Activated CD4-positive, CD25-positive, alpha-beta regulatory T cell treated with anti-CD3 and anti-CD28 coated beads, Interleukin-2, amount 50 U/mL, for 16 hours (primary cell): ENCODE data around the gene ERC2.

Source experiments
- DNase-seq: peaks from one replicate; pipeline ENCODE4 v3.0.0-alpha.2; 2020; ENCODE audit warnings: low read depth, low spot score

Gene ERC2

DNA sequence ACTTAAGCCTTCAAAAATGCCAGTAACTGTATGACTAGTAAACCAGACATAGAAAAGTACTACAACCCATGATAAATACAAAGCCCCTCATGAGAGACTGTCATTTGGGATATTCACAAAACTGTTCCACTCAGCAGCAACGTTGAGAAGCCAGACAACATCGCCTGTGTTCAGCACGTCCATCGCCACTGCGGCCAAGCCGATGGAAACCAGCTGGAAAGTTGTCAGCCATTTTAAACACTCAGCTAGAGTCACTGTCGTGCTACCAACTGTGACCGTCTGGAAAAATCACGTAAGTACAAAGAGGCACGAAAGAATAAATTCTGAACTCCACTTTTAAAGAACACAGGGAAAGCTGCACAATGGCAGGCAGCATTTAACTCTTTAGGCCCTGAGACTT lies 640.5 kb downstream of the ERC2 start:
- DNase-seq = no peak

DNA sequence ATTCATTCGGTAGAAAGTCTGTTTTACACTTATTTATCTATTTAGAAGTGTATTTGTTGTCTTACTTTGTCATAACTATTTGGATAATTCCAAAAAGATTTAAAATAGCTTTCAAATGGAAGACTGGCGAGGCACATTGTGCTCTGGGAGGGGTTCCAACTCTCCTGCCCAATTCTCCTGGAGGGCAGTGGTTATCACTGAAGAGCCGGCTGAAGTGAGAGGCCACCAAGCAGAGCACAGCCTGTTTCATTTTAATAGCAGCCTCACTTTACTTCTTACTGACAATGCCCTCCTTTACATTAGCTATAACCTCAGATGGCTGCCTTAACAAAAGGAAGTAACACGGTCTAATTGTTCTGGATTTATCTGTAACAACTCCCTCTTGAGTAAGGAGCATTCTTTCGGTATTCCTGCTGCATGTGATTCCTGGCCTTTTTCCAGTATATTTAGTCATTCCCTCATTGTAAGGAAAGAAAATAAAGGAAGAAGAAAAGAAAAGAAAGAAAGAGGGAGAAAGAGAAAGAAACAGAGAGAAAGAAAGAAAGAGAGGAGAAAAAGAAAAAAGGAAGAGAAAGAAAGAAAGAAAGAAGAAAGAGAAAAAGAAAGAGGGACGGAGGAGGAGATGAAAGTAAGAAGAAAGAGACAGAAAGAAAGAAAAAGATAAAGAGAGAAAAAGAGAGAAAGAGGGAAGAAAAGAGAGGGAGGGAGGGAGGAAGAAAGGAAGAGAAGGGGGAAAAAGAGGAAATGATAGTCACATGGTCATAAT lies 641.4 kb downstream of the ERC2 start:
- no peak for DNase-seq

- DNase-seq = no peak
Observed at GRCh38 chr3:55826097-55826496, 642.2 kb downstream of the ERC2 start.

GRCh38 chr3:55824406-55824805 lies 643.9 kb downstream of the ERC2 start:
- DNase-seq = no peak

DNA sequence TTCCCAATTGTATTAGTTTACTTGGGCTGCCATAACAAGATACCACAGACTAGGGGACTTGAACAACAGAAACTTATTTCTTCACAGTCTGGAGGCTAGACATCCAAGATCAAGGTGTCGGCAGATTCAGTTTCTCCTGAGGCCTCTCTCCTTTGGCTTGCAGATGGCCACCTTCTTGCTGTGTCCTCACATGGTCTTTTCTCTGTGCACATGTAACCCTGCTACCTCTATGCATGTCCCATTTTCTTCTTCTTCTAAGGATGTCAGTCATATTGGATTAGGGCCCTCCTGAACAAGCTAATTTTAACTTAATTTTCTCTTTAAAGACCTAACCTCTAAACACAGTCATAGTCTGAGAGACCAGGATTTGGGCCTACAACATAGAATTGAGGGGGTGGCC lies 644.4 kb downstream of the ERC2 start:
- DNase-seq = no peak

GRCh38 chr3:55823001-55823400 lies 645.3 kb downstream of the ERC2 start:
- no peak for DNase-seq

- DNase-seq = no peak
Observed at GRCh38 chr3:55819005-55819404, 649.3 kb downstream of the ERC2 start.

DNA sequence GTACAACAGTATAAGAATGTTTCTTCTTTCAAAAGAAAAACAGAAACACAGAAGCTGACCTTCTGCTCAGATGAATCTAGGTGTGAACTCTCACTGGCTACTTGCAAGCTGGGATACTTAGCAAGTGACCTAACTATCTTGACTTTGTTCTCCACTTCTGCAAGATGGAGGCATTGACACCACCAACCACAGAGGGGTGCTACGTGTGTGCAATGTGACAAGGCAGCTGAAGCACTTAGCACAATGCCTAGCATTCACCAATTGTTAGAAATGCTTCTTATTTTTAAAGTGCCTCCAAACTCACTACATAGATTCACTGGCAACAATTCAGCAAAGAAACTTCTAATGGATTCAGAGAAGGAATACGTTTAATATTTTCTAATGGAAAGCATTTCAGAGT lies 649.8 kb downstream of the ERC2 start:
- DNase-seq = no peak

DNA sequence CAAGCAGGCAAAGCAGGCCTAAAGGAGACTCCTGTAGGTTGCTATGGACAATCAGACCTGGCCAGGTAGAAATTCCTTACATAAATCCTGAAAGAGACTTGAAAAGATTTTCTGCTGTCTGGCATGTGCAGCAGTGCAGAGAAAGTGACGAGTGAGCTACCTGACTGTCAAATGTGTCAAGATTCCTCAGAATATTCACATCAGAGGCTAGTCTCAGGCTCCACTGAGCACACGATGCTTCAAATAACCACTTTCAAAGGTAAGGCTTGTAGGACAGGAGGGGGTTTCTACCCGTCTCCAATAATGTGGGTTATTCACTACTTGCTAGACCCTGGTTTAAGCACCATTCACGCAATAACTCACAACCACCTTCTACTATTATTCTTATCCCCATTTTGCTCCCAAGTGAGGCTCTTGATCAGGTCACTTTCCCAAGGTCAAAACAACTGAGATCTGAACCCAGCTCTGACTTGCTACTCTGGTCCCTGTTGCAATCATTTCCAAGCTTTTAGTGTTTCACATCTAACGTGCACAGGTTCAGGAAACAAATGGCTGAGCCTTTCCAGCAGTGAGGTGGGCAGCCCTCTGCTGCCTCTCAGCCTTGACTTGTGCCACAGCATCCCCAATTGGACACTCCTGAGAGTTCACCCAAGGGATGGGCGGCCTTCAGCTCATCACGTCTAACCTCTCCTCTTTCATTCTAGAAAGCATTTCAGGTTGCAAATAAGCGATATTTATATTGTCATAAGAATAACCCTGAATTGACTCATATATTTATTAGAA lies 651.3 kb downstream of the ERC2 start:
- no peak for DNase-seq

DNA sequence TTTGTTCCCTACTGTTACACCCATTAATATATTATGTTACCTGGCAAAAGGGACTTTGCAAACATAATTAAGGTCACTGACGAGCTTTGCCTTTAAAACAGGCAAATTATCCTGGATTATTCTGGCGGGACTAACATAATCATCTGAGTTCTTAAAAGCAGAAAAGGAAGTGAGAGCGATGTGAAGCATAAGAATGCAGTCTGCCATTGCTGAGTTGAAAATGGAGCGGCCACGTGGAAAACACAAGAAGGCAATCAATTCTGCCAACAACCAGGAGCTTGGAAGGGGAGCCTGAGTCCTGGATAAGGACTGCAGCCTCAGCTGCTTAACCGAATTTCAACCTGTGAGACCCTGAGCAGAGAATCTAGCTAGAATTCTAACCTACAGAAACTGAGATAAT lies 653.0 kb downstream of the ERC2 start:
- no peak for DNase-seq

DNA sequence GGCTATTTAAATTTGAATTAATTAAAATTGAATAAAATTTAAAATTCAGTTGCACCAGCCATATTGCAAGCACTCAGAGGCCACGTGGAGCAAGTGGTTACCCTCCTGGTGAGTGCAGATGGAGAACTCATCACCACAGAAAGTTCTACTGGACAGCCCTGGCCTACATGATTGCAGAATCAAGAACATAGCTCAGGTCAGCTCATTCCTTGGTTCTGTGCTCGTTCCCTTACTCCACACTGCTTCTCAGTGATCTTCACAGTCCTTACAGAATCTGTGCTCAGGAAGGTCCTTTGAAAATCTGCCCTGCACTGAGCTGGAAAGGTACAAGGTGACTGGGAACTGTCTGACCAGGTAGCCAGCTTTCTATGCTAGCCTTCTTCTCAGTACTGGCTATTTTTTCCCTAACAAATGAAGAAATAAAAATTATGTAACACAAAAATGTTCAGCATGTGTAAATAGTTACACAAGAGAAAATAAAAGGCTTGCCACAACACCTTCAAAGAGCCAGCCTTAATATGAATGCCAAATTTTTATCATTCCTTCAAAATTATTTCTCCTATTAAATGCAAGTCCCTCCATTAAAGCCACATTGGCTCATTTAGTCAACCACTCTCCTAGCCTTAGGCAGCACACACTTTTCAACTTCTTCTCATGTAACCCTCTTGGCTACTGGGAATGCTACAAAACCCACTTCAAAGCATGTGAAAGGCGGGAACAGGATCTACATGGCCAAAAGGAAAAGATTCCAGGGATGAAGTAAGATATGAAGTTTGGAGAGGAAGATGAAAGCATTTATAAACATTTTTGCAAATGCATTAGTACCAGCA lies 654.8 kb downstream of the ERC2 start:
- DNase-seq = no peak

- no peak for DNase-seq
Observed at GRCh38 chr3:55812394-55813013, 655.8 kb downstream of the ERC2 start.

GRCh38 chr3:55807210-55807609 lies 661.1 kb downstream of the ERC2 start:
- DNase-seq = no peak

DNA sequence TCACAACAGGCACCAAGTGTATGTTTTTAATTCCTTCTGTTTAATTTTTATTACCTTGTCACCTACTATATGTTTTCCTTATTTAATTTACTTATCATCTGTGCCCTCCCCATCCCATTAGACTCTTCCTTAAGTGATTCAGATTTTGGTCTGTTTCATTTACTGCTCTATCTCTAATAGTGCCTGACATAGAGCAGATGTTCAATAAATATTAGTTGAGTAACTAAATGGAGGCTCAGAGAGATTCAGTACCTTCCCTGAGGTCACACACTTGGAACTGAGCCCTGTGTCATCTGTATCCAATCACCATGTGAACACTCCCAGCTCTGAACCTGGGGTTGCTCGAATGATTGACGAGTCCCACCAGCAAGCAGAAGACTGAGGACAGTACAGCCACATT lies 663.1 kb downstream of the ERC2 start:
- no peak for DNase-seq

- no peak for DNase-seq
Observed at GRCh38 chr3:55804170-55805095, 663.8 kb downstream of the ERC2 start.

DNA sequence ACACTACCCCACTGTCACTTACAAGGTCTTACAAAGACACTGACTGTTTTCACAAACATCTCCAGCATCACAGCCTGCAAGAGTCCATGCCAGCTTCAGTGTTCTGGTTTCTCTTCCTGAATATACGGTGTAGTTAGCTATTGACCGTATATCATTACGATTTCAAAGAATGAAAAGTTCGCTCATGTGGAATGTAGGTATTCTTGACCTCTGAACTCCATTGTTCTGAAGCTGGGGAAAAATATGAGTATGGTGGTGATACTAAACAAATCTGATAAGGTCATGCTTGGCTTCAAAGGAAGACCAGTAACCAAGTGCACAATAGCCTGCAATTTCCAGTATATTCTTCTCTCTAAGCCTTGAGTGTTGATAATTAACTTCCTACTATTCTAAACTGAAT lies 665.5 kb downstream of the ERC2 start:
- DNase-seq = no peak

DNA sequence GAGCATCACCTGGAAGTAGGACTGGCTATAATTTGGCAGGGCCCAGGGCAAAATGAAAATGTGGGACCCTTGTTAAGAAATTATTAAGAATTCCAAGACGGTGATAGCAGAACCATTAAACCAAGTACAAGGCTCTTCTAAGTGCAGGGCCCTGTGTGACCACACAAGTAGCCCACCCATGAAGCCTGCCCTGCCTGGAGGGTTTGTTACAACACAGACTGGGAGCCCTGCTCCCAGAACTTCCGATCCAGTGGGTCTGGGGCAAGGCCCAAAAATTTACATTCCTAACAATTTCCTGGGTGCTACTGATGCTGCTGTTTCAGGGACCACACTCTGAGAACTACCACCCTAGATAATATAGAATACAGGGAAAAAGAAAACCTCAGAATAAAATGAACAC lies 666.6 kb downstream of the ERC2 start:
- no peak for DNase-seq

GRCh38 chr3:55801068-55801467 lies 667.2 kb downstream of the ERC2 start:
- DNase-seq = no peak

GRCh38 chr3:55797775-55798174 lies 670.5 kb downstream of the ERC2 start:
- no peak for DNase-seq

GRCh38 chr3:55797084-55797483 lies 671.2 kb downstream of the ERC2 start:
- DNase-seq = no peak

DNA sequence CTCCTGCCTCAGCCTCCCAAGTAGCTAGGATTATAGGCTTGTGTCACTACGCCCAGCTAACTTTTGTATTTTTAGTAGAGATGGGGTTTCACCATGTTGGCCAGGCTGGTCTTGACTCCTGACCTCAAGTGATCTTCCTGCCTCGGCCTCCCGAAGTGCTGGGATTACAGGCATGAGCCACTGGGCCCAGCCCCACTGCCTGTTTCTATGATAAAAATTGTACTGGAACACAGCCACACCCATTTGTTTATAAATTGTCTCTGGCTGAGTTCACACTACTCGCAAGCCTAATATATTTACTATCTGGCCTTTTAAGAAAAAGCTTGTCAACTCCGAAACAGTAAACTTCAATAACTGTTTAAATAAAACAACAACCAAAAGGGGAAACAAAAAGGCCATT lies 671.7 kb downstream of the ERC2 start:
- no peak for DNase-seq
